Activated T-cell treated with anti-CD3 and anti-CD28 coated beads for 48 hours (primary cell): ENCODE measurements around the gene IRF8.
A peak's percentile ranks its signal among the peaks of the same experiment; 100 is the strongest.

Source experiments
- DNase-seq: peaks from one replicate; pipeline ENCODE4 v3.0.0-alpha.2; 2020; ENCODE audit warnings: low read depth

The IRF8 gene

GRCh38 chr16:85913688-85914422 lies 14.9 kb downstream of the IRF8 start:
- DNase-seq: no peak

GRCh38 chr16:85914423-85914794 lies 15.4 kb downstream of the IRF8 start:
- DNase-seq: no peak

GRCh38 chr16:85915125-85915845 lies 16.3 kb downstream of the IRF8 start:
- DNase-seq: no peak

GRCh38 chr16:85916141-85916890 lies 17.4 kb downstream of the IRF8 start:
- DNase-seq: no peak

- DNase-seq: no peak
These were observed 18.1 kb downstream of the IRF8 start for GRCh38 chr16:85917012-85917411.

GRCh38 chr16:85917959-85918358 lies 19.0 kb downstream of the IRF8 start:
- DNase-seq: no peak

- DNase-seq: no peak
These were observed 19.5 kb downstream of the IRF8 start for GRCh38 chr16:85918436-85918835.

GRCh38 chr16:85919271-85920267 lies 20.6 kb downstream of the IRF8 start:
- no peak for DNase-seq

- DNase-seq: no peak
These were observed 22.1 kb downstream of the IRF8 start for GRCh38 chr16:85921026-85921425.

GRCh38 chr16:85923153-85924021 lies 24.4 kb downstream of the IRF8 start:
- DNase-seq: no peak

- DNase-seq: peak; percentile 34
These were observed 25.7 kb downstream of the IRF8 start for GRCh38 chr16:85924675-85925074.

- DNase-seq: no peak
These were observed 27.4 kb downstream of the IRF8 start for GRCh38 chr16:85926370-85926769.

GRCh38 chr16:85927371-85927770 lies 28.4 kb downstream of the IRF8 start:
- no peak for DNase-seq

GRCh38 chr16:85927959-85928358 lies 29.0 kb downstream of the IRF8 start:
- DNase-seq: no peak

GRCh38 chr16:85928401-85928820 lies 29.4 kb downstream of the IRF8 start:
- DNase-seq: no peak

GRCh38 chr16:85929259-85929721 lies 30.3 kb downstream of the IRF8 start:
- DNase-seq: no peak

- DNase-seq: no peak
These were observed 31.3 kb downstream of the IRF8 start for GRCh38 chr16:85930301-85930700.

GRCh38 chr16:85931596-85932402 lies 32.8 kb downstream of the IRF8 start:
- DNase-seq: no peak

GRCh38 chr16:85934210-85934609 lies 35.2 kb downstream of the IRF8 start:
- no peak for DNase-seq
